HG03460 (cell line): Measurements from ENCODE around the gene ABCF2.

Source experiments
- ATAC-seq: cut with Tn5 transposase; IDR thresholded peaks from one replicate; pipeline ENCODE4 v1.9.1; 2021; ENCODE audit not compliant: unreplicated experiment

Gene ABCF2

GRCh38 chr7:151197932-151198331 is 29.1 kb downstream of the ABCF2 start:
- ATAC-seq, result no peak

DNA sequence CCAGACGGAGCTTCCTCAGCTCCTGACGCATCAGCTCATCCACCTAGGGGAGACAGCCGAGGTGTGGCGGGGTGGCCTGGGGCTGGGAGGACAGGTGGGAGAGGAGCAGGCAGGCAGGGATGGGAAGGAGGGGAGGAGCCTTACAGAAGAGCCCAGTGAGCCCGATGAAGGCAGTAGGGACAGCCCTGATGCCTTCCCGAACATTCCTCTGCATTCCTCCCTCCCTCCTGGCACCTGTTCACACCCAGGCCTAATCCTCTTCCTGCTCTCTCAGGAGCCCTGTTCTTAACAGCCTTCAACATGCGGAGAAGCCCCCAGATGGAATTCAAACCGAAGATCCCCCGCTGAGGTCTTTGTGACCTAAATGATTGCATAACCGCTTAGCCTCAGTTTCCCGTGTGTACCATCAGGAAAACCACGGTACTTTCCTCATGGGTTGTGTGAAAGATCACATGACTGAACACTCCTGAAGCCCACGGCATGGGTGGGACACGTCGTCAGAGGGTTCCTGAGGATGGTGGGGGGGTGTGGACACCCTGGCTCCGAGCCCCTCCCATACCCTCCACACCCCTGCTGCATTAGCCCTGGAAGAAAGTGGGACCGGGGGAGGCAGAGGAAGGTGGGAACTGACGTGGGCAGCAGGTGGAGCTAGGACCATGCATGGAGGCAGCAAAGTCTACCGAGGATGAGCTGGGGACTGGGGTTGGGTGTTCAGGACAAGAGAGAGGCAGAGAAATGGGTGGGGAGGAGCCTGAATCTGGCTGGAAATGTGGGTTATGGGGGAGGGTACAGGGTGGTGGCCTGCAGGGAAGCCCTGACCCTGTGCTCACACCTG is 31.2 kb downstream of the ABCF2 start:
- ATAC-seq, result no peak

DNA sequence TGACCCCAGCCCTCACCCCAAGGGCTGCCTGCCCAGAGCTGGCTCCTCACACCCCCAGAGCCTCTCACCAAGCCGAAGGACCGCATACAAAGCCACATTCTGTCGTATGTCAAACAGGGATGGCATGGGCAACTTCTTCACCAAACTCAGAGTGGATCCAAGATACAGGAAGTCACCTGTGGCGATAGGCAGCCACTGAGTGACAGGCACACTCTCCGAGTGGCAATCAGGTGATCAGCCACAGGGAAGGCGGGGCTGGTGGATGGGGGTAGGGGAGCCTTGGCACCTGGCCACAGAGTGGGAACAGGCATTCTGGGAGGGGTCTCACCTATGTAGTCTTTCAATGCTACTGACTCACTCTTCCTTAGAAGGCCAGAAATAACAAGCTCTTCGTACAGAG is 32.8 kb downstream of the ABCF2 start:
- ATAC-seq, result no peak

DNA sequence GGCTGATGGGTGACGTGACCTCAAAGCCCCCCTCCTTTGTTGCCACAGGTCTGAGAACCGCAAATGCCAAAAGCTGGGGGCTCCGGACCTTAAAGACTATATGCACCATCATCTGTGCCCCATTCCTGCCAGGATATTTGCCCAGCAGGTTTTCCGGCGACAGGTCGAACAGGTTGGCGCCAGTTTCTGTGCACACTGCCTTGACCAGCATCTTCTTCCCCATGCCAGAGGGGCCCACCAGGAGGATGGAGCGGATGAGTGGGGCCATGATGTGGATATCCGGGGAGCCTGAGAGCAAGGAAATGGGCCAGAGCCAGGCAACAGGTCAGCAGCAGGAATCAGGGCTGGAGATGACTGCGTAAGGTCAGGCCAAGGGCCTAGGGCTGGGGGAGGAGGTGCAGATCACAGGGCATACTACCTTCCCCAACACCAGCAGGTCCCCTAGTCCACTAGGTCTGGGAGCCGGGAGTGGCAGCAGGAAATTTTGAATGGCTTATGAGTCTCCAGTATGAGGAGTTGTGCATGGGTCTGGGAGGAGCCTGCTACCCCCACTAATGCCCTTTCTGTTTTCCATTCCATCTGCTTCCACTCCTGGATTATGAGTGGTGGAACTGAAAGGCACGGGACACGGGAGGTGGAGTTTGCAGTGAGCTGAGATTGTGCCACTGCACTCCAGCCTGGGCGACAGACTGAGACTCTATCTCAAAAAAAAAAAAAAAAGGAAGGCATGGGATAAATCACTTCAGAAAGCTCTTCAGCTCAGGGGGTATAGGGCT is 33.6 kb downstream of the ABCF2 start:
- no peak for ATAC-seq

DNA sequence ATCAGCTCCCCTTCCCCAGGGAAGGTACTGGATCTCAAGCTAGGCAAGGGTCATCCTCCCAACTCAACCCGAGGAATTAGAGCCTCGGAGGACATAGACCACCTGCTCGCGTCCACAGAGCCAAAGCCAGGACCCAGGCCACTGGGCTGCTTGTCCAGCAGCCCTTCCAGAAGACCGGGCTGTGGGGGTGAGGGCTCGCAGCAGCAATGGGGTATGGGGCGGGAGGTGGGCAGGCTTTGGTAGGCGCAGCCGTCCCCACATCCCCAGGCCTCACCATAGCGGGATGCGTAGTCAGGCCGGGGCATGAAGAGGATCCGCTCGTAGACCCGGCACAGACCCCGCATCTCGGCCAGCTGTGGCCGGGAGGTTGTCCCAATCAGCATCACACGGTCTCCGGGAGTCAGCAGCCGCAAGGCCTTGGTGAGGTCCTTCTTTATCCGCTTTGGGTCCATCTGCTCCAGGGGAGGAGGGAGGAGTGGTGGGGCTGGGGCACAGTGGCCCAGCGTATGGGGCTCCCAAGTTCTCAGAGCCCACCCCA is 34.9 kb downstream of the ABCF2 start:
- no peak for ATAC-seq

DNA sequence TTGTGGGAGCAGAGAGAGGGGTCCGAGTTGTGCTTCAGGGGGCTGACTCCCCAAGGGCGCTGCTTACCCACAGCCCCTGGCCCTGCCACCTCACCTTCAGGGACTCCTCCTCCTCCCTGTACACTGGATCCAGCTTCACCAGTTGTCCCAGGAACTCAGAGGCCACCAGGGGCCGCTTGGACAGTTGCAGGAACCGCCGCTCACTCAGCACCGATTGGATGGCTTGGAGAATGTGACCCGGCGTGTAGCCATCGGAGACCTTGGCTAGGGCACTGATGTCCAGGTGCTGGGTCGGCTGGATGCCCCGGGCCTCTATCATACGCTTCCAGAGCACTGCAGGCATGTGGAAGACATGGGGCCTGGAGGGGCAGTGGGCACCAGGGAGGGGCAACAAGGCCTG is 35.5 kb downstream of the ABCF2 start:
- no peak for ATAC-seq

GRCh38 chr7:151189038-151189437 is 38.0 kb downstream of the ABCF2 start:
- ATAC-seq, result no peak

DNA sequence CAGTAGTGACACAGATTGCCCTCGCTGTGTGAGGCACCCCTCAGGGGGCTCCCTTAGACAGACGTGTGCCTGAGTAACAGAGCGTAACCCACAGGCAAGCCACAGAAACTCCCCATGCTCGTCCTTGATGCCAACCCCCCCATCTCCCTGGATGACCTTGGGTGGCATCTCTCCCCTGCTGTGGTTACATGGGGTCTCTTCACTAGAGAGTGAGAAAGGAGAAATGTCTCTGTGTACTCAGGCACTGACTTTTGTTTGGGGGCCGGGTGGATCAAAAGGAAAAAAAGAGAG is 38.8 kb downstream of the ABCF2 start:
- no peak for ATAC-seq

- no peak for ATAC-seq
These were observed 39.4 kb downstream of the ABCF2 start for GRCh38 chr7:151187409-151188251.

- ATAC-seq, result no peak
These were observed 40.2 kb downstream of the ABCF2 start, which contains the start of gene ASB10 for GRCh38 chr7:151186640-151187408. Gene ASB10, minus strand, starts transcription at chr7:151187250. Its CDS starts 120 bp downstream, at chr7:151187130.

DNA sequence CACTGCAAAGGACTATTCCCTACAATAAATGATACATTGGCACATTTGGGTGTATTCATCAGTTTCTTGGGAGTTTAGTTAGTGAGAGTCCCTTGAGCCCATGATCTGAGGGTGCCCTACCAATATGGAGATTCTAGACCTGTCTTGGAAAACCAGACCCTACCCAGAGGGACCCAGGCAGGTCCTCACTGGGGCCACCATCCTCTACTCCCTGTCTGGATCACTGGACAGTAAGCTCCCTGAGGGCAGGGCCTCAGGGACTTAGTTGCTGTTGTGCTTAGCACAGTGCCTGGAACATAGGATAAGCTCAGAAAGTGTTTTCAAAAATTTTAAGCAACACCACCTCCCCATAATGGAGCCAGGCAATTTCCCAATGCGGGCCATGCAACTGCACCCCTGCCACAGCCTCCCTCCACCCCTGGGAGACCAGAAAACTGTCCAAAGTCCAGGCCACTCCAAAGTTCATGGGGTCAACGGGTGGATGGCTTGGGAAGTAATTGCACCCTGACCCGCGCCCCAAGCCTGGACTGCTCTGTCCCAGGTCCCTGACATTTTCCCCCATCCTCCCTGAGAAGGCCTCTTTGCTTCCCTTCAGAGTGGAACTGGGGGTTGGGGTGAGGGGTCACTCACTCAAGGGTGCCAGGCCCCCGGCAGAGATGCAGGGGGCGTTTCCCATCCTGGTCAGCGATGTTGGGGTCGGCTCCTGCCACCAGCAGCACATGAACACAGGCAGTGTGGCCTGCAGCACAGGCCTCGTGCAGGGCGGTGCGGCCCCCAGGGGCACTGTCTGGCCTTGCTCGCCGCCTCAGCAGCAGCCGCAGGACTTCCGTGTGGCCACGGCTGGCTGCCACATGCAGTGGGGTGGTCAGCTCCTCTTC is 41.0 kb downstream of the ABCF2 start:
- ATAC-seq, result no peak

GRCh38 chr7:151181011-151181431 is 46.0 kb downstream of the ABCF2 start:
- no peak for ATAC-seq

GRCh38 chr7:151179946-151180345 is 47.1 kb downstream of the ABCF2 start:
- no peak for ATAC-seq

GRCh38 chr7:151179287-151179860 is 47.6 kb downstream of the ABCF2 start:
- no peak for ATAC-seq

- no peak for ATAC-seq
These were observed 48.2 kb downstream of the ABCF2 start for GRCh38 chr7:151178831-151179230.

GRCh38 chr7:151178236-151178635 is 48.8 kb downstream of the ABCF2 start:
- ATAC-seq, result no peak

- no peak for ATAC-seq
These were observed 49.7 kb downstream of the ABCF2 start for GRCh38 chr7:151177310-151177709.

- no peak for ATAC-seq
These were observed 50.6 kb downstream of the ABCF2 start for GRCh38 chr7:151176401-151176800.

GRCh38 chr7:151175793-151176311 is 51.2 kb downstream of the ABCF2 start:
- no peak for ATAC-seq
